ENCODE measurements around the gene CIC.
A peak's percentile ranks its signal among the peaks of the same experiment; 100 is the strongest.
"Not testable (repeated sequence)": the region's sequence is repeated elsewhere in the genome, so short reads cannot be mapped to it uniquely, and the experiment has no call there.

Gene CIC

DNA sequence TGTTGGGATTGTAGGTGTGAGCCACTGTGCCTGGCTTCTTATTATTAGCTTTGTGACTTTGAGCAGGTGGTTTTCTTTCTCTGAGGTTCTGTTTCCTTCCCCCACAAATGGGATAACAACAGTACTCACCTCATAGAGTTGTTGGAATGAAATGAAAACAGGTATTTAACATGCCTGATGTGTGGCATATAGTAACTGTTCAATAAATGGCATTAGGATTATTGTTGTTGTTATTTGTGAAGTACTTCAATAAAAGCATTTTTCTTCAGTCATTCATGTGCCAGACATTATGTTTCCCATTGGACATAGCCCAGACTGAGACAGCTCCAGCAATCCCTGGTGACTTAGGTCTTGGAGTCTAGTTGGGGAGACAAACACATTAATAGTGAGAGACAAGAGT is 57.9 kb downstream of the CIC start:
- H3K4me3 ChIP-seq (ENCODE audit: low read length) = peak overlapping the region; percentile 84; the same call in 1 of the 2 replicates
- DNase-seq (ENCODE audit: low read depth) = no peak
- no peak for TF ChIP-seq CTCF (conservative IDR thresholded peaks at IDR 0.05; ENCODE audit: low read length)

DNA sequence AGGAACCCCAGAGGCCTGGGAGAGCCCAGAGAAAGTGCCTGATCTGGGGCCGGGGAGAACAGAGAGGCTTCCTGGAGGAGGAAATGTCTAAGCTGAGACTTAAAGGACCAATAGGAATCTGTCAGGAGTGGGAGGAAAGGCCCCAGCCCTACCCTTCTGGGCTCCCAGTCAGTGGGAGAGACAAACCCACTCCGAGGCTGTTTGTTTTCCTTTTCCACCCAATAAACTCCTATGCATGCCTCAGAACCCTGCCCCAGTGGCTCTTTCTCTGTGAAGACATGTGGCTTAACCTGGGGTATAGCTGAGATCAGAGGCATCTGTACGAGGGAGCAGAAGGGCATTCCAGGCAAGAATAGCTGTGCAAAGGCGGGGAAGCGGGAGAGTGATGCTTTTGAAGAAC is 58.3 kb downstream of the CIC start:
- no peak for DNase-seq (ENCODE audit: low read depth)
- TF ChIP-seq CTCF (conservative IDR thresholded peaks at IDR 0.05; ENCODE audit: low read length) = no peak
- no peak overlapping the region for H3K4me3 ChIP-seq (ENCODE audit: low read length)

DNA sequence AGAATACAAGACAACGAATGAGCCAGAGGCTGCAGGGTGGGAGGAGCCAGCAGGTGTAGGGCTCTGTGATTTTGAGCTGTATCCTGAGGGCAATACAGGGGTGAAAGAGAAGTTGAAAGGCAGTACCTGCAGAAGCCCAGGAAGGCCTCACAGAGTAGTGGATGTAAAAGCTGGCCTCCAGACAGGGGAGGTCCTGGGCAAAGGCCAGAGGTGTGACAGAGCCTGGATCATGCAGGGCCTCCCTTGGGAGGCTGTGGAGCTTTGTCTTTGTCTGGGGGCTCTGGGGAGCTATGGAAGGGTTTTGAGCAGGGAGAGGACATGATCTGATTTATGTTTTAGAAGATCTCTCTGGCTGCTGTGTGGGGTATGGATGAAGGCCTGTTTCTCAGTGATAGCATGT is 59.1 kb downstream of the CIC start:
- DNase-seq (ENCODE audit: low read depth) = no peak
- H3K4me3 ChIP-seq (ENCODE audit: low read length) = no peak overlapping the region
- TF ChIP-seq CTCF (conservative IDR thresholded peaks at IDR 0.05; ENCODE audit: low read length) = no peak

DNA sequence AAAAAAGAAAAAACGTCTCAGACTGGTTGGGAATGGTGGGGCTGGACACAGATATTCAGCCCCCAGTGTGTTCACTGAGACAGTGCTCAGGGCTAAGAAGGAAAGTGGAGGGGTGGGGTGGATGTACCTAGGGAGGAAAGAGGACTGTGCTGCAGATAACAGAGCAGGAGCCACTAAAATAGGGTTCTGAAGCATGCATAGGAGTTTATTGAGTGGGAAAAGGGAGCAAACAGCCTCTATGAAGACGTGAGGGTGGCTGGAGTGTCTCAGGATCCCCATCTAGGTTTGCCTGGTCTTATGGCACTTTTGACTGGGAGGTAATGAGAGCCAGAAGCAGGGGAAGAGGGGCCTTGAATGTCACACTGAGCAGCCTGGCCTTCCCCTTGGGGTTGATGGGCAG is 59.8 kb downstream of the CIC start:
- DNase-seq (ENCODE audit: low read depth) = no peak
- H3K4me3 ChIP-seq (ENCODE audit: low read length) = no peak overlapping the region
- TF ChIP-seq CTCF (conservative IDR thresholded peaks at IDR 0.05; ENCODE audit: low read length) = no peak

GRCh38 chr19:42330241-42330711 is 61.2 kb downstream of the CIC start:
- TF ChIP-seq CTCF (conservative IDR thresholded peaks at IDR 0.05; ENCODE audit: low read length) = no peak
- H3K4me3 ChIP-seq (ENCODE audit: low read length) = no peak overlapping the region
- peak; percentile 49 for DNase-seq (ENCODE audit: low read depth)

DNA sequence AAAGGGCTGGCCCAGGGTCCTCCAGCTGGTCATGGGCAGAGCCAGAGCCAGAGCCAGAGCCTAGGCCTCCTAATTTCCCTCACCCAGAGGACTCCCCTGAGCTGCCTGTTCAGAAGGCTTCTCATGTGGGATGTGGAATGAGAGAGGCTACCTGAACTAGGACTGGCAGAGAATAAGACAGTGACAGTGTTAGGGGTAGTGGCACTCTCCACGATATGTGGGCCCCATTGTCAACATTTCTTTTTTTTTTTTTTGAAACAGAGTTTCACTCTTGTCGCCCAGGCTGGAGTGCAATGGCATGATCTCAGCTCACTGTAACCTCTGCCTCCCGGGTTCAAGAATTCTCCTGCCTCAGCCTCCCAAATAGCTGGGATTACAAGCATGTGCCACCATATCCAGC is 62.3 kb downstream of the CIC start:
- not testable (repeated sequence) for DNase-seq (ENCODE audit: low read depth); H3K4me3 ChIP-seq (ENCODE audit: low read length)

DNA sequence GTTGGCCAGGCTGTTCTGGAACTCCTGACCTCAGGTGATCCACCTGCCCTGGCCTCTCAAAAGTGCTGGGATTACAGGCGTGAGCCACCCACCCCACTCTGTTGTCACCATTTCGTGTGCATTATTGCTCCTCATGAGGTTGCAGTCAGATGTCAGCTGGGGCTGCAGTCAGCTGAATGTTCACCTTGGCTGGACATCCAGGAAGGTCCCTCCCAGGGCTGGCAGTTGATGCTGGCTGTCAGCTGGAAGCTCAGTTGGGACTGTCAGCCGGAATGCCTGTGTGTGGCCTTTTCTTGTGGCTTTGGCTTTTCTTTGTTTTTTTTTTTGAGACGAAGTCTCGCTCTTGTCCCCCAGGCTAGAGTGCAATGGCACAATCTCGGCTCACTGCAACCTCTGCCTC is 63.0 kb downstream of the CIC start:
- DNase-seq (ENCODE audit: low read depth) = no peak
- no peak overlapping the region for H3K4me3 ChIP-seq (ENCODE audit: low read length)
- TF ChIP-seq CTCF (conservative IDR thresholded peaks at IDR 0.05; ENCODE audit: low read length) = no peak

- no peak for DNase-seq (ENCODE audit: low read depth)
- H3K4me3 ChIP-seq (ENCODE audit: low read length) = no peak overlapping the region
- TF ChIP-seq CTCF (conservative IDR thresholded peaks at IDR 0.05; ENCODE audit: low read length) = no peak
These were observed 64.0 kb downstream of the CIC start for GRCh38 chr19:42333018-42333417.
